SK-N-DZ (cell line): ENCODE data around the gene MPZL2.

ENCODE experiments used
- DNase-seq: peaks from one replicate; pipeline ENCODE4 v3.0.0-alpha.2; 2015; ENCODE audit warnings: low spot score

MPZL2 gene

DNA sequence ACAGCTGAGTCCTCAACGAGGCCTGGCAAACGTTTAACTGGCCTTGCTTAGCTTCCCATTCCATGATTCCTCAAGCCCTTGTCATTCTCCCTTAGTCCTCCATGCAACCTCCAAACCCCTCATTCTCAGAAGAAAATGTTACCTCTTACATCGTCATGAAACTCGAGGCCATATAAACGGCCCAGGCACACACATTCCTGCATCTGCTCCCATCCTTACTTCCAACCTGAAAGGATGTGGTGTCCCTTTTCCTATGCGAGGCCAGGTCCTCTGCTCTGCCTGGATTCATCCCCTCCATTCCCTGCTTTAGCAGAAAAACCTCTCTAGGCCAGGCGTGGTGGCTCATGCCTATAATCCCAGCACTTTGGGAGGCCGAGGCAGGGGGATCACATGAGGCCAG lies 20.9 kb downstream of the MPZL2 start:
- DNase-seq = no peak

DNA sequence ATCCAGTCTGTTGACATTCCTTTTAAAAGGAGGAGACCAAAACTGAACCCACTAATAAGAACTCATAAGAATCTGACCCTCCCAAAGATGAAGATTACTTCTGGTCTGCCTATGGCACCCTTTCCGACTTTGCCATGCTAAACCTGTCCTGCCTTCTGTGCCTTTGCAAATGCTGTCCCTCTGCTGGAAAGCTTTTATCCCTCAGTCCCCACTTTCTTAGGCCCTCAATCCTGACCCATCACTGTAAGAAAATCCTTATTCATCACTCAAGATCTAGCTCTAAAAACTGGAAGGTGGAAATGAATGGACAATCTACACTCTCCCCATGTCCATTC lies 22.4 kb downstream of the MPZL2 start:
- no peak for DNase-seq

DNA sequence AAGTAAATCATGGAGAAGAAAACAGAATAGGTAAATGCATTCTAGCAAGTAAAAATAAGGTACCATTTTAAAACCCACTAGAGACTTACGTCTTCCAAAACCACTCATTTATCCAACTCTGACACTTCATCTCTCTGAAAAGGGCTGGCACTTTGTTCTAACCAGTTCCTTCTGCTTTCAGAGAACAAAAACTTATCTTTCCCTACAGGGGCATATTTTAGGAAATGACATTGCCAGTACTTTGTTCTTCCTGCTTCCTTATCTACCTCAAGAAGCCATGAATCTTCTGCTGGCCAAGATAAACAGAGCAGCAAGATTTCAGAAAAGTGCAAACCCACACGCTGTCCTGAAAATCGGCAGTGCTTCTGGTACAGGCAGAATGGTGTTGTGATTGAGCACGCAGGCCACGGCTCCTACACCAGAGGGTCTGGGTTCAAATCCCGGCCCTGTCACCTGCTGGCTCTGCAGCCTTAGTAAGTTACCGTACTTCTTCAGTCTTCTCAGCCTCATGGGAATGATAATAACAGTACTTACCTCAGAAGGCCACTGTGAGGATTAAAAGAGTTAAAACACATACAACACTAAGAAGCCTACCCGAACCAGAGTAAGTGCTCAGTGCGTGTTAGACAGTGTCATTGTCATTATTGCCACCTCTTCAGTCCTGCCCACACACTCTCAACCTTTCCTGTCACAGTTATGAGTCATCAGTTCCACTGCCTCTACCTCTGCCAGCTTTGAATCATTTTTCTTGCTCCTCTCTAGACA lies 22.9 kb downstream of the MPZL2 start:
- no peak for DNase-seq

DNA sequence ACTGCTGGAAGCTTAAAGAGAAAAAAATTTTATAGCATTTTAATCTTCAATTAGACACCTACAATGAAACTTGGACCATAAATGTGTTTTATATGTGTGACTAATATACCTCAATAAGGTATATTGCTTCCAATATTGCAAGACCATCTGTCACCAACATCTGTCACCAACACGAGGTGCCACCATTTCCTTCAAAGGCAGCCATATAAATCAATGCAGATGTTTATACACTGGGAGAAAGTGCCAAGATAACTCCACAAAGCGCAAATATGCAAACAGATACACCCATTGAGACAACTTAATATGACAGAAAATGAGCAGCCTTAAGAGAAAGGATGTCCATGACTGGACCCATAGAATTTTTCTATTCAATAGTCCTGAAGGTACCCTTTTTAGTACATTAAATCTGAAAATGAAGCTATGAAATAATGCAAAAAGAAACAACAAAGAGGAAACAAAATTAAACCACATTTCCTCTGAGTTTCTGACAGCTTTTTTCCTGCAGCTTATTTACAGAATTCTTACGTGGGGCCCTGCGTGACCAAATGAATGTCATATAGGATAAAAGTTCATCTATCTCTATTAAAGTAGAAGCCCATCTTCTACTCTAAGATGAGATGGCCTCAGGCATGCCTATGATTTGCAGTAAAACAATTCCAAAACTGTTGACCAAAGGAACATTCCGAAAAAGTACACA lies 24.4 kb downstream of the MPZL2 start:
- no peak for DNase-seq

DNA sequence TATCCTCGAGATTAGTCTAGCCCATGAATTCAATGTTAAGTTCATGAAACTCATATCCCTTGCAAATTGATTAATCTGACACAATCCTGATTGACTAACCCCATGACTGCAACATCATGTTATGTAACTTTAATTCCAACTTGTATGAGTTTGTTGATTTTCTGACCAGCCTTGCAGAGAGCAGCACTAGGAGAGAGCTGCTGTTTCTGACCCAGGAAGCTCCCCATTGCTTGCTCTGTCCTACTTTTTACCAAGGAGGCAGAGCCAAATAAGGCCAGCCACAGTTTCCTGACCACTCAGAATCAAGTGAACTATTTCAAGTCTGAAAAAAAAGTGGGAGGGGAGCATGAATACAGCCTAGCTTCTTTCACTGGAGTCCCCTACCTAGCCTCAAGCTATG lies 25.2 kb downstream of the MPZL2 start:
- no peak for DNase-seq

DNA sequence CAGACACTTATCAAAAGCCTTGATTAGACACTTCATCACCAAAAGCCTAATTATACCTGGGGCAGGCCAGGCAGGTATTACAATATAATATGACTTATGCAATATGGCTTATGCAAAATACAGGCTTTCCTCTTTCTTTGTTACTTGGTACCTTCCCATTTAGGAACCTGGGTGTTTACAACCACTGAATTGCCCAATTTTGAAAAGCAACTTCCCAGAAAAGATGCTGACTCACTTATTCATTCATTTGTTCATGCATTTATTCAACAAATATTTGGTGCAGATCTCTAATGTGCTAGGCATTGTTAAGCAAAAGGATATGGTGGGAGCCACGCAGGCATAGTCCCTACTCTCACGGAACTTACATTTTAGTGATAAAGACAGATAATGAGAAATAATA lies 25.7 kb downstream of the MPZL2 start:
- DNase-seq = no peak

DNA sequence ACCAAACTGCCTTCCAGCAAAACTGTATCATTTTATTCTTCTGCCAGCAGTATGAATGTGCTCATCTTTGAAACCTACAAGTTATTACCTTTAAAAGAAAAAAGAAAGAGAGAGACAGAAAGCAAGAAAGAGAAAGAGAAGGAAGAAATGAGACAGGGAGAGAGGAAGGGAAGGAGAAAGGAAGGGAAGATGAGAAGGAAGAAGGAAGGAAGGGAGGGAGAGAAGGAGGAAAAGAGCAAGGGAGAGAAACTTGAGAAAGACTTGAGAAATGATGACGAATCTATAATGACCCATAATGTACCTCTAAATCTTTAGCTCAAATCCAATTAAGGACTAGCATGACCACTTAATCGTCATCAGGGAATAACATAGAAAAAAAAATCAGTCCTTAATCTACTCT lies 27.9 kb downstream of the MPZL2 start:
- DNase-seq = no peak

DNA sequence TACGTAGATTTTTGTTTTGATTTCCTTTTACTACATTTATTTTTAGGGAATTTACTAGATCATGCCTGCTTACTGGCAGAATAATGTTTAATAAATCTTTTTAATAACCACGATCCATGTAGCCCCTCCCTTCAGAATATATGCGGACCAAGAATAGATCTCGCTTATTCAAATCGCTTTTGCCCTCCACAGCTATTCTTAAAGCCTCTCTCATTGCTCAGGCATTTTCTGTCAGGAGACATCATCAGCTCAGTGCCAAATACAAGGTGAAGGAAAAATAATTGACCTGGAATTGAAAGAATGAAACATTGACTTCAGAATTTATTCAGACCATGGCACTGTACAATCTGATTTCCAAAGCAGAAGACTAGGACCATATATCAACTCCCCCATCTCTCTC lies 29.3 kb downstream of the MPZL2 start:
- no peak for DNase-seq

DNA sequence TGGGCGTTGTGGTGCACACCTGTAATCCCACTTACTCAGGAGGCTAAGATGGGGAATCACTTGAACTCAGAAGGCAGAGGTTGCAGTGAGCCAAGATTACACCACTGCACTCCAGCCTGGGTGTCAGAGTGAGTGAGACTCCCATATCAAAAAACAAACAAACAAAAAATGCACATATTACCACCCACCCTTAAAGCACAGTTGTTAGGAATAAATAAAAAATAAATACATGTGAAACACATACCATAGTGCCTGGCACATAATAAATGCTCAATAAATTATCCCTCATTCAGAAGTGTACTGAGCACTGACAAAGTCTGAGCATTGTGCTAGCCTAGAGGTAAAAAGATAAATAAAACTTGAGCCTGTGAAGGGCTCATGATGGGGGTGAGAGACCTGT lies 30.2 kb downstream of the MPZL2 start:
- no peak for DNase-seq

DNA sequence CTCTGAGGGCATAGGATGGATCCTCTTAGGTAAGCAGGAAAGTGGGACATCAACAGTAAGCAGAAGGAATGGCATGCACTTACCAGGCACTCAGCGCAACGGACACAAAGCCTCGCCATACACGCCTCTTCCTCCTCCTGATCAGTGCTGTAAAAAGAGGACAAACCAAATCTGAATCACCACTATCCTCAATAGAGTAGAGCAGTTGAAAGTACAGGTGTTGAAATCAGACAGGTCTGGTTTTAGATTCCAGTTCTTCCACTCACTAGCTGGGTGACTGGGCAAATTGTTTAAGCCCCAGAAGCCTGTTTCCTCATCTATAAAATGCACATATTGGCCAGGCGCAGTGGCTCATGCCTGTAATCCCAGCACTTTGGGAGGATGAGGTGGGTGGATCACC lies 30.7 kb downstream of the MPZL2 start:
- no peak for DNase-seq

DNA sequence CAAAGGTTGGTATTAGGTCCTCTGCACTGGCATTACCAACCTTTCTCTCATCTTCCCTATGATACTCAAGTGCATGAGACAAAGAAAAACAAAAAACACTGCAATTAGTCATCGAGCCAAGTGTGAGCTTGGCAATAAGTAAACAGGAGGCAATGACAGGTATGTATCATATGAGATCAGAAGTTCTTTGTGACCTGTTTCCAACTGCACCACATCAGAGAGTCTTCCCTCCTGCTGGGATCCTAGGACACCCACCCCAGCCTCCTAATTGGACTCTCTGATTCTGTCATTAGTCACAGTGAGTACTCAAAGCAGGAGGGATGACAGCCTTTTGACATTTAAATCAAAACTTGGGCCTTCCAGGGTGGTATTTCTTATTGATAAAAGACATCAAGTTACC lies 31.4 kb downstream of the MPZL2 start:
- no peak for DNase-seq

DNA sequence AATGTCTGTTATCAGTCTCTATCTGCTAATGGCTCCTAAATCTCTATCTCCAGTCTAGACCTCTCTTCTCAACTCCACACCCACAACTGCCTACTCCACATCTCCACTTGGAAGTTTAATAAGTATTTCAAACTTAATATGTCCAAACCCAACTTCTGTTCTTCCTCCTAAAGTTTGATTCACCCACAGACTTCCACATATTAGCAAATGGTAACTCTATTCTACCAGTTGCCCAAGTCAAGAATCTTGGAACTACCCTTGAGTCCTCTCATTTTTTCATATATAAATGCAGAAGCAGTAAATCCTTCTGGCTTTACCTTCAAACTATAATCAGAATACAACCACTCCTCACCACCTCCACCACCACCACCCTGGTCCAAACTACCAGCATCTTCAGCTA lies 32.6 kb downstream of the MPZL2 start:
- DNase-seq = no peak

DNA sequence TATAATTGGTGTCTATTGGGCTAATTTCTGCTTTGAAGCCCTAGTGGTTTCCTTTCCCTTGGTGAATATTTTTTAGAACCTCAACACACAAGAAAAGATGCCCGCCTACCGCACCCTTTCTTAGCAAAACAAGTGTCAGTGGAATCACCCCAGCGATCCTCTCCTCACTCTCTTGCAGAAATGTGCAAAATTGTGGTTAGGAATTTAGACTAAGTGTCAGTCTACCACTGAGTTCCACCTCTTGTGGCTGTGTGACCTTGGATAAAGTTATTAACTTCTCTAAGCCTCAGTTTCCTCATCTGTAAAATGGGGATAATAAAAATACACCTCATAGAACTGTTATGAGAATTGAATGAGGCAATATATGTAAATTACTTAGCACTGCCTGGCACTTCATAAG lies 34.0 kb downstream of the MPZL2 start:
- DNase-seq = no peak

DNA sequence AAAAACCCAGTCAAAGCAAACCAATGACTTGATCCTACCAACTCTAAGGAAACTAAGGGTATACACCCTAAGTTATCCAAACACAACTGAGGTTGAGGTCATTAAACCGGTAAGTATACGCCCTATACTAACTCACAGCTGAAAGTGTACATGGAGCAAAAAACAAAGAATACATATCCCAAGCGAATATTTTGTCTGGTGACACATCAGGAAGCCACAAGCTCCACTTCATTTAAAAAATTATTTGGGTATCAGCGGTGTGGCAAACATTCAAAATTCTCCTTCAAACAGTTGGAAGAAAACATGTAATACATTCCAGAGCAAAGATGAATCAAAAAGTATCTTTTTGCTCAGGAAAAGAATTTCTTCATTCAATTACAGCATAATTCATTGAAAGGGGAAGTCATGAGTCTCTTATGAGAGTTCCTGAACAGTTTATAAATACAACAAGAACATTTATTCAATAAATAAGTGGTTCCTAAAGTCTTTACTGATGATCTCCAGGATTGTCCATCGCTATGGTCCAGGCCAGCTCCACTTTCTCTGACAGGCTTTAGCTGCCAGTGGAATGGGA lies 34.7 kb downstream of the MPZL2 start:
- no peak for DNase-seq

DNA sequence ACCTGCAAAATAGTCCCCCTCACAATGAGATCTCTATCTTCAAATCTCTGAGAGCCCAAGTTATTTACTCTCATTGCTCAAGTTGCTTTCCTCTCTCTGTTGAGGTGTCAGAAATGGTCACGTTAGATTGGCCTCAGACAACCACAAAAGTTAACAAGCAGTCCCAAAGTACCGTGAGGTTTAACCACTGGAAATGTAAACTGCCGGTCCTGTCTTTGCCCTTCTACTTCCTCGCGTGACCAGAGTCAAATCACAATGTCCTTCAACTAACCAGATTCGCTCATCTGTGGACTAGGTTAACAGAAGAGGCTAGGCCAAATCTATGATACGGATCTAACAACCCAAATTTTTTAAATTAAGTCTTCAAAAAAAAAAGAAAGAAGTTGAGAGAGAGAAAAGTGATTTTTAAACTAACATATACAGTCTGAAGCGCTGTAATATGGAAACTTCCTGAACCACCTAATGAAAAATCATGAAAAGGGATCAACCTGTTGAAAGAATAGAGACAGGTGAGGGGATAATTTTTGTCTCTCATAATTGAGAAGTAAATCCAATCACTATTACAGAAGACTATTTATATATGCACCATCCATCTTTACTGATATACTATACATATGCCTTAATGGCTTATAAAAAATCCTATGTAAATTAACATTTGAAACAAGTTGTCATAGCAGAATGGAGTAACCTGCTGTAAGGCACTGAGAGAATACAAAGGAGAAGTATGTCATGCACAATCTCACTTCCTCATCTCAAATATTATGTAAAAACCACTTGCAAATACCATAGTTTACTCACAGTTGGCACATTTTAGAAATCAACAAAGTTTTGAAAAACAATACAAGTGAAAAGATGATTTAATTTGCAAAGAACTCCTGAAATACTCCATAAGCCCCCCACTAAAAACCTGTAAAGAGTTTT lies 36.0 kb downstream of the MPZL2 start:
- no peak for DNase-seq

DNA sequence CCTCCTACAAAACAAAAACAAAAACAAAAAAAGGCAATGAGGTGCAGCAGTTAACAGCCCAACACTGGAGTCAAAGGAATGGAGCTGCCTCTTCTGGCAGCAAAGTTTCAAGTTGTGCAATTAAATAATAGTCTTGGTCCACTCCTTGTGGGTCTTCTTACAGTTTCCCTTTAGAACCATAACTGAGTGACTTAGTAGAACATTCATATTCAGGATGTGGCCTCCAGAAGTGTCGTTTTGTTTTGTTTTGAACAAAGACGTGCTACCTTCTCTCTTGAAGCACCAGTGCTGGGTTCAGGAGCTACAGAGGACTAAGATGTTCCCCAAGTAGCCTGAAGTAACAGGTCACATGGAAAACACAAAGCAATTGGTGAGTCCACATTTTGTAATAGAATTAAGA lies 37.3 kb downstream of the MPZL2 start:
- no peak for DNase-seq

DNA sequence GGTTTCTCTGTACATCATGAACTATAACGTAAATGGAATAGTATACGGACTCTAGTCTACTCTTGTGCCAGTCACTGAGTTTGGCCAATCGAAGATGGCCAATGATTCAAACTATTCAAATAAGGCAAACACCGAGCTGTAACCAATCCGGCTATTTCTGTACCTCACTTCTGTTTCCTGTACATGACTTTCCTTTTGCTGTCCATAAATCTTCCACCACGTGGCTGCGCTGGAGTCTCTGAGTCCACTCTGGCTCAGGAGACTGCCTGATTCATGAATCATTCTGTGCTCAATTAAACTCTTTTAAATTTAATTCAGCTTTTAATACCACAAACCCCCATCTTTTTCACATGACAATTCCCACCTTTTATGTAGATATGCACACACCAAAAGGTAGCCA lies 37.8 kb downstream of the MPZL2 start:
- DNase-seq = no peak

DNA sequence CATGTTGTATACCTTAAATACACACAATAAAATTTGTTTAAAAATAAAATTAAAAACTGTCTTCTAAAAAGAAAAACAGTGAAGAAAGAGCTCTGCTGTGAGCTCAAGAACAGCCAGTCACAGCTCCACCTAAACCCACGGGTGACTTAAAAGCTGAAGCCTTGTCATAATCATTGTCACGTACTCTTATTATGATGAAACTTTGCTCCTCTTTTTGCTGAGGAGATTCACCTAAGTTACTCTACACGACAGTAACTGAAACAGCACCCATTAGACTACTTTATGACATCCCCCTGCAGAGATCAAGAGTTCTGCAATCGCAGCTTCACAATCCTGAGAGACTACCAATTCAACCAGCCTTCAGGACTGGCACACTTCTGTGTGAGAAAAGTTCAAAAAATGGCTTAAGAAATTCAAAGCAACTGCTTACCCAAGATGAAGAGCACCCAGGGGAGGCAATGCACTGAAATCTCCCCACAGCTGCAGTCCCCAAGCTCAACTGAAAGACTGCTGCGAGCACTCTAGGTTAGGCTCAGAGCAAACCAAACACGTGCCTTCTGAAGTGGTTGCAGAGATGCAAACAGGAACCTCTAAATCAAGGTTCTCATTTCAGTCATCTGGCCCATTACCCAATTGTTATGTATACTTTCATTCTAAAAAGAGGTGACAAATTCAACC lies 39.4 kb downstream of the MPZL2 start, which contains the start of gene JAML:
Gene JAML, minus strand, starts transcription at position 501 of the 678 bp plus-strand sequence. CDS start 10,145 bp downstream, outside the sequence.
- no peak for DNase-seq

DNA sequence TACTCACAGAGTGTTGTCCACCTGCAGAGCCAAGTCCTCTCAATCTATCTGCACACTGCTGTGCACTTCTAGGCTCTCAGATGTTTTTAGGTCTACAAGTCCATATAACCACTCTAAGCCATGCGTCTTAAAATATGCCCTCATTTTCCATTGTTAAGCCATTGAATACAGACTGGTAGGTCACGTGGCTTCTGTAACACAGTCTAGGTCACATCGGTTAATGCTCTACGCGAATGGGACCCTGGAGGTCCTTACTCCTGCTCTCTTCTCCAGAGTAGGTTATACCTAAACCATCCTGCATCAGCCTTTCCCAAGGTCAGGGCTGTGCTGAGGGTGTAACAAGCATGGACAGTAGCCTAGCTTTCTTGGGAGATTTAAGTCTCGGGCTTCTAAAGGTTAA lies 40.1 kb downstream of the MPZL2 start:
- DNase-seq = no peak

DNA sequence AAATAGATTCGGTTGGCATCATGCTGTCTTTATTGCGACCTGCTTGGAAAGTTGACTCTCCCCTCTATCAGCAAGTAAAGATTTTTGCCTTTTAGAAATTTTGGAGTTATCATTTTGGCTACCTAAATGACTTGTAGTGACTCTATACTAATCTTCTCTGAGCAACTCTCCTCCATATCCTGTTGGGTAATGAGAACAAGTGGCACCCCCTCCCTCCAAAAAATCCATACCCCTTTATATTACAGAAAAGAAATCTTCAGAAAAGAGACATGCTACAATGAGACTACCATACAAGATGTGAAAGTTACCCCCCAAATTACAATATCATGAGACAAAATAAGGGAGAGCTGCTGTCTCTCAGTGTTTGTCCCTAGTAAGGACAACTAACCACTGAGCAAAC lies 40.5 kb downstream of the MPZL2 start:
- no peak for DNase-seq

DNA sequence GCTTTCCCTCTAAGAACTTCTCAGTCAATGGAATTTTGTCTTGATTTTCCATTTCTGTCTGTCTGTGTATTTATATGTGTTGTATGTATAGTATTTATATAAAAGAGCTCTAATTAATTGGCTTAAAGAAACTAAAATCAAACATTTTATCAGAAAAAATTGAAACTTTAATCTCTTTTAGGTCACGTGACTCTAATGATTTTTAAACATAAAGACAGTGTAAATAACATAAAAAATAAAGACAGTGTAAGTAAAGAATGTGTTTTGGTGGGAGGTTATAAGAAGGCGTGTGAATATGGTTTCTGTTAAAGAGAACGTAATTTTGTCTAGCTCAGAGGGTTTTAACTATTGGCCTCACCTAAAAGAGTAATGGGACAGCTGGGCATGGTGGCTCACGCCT lies 41.7 kb downstream of the MPZL2 start:
- no peak for DNase-seq

DNA sequence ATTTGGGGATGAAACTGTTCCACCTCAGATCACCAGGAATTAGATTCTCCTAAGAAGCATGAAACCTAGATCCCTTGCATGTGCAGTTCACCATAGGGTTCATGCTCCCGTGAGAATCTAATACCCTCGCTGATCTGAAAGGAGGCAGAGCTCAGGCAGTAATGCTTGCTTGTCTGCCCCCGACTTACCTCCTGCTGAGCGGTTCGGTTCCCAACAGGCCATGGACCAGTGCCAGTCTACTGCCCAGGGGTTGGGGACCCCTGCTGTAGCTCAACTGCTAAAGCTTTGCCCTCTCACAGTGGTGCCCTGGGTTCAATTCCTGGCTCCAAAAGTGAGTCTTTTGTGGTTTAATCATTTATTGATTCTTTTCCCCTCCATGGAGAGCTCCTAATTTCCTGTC lies 42.7 kb downstream of the MPZL2 start:
- DNase-seq = no peak
